Heart left ventricle (tissue), 13 donors: ENCODE measurements around the gene CDH20.

Experiments
- CTCF ChIP-seq, 12 donors: fragments of 200-600 bp; sonication (generic) in 4 of 12; IDR thresholded peaks; one replicate each; pipeline versions ENCODE4 v1.5.0 to v1.8.0; 2018 to 2022; ENCODE audit warnings: antibody characterized with exemption in 12 of 12, mild to moderate bottlenecking in 5 of 12
- POLR2A ChIP-seq, 2 donors: fragments of 450-650 bp; IDR thresholded peaks; one replicate each; pipeline ENCODE4 v1.6.1; 2017; ENCODE audit warnings: antibody characterized with exemption in 2 of 2, mild to moderate bottlenecking in 2 of 2, moderate library complexity in 2 of 2
- donor health status: ischemic (EF 13 %, LVEDD 7.1; RV severe dilation, severe dysfunction).
- donor health status: DM: no; HTN: yes; CAD: no.
- donor health status: DM: no; HTN: no; CAD: no.
- donor health status: ischemic (EF 25% LVEDD 6.9; RV normal size, moderate dysfunction).
- donor health status: ischemic (EF 25% LVEDD 5.7; RV mildly dilated, moderate dysfunction).
- donor health status: ischemic (EF 35%, LVEDD 5.7; RV mildly dilated, moderate dysfunction).
- donor health status: nonischemic (EF 11% LVEDD 7.7; RV severe dilation, severe dysfunction).
- donor health status: DM: yes; HTN: yes; CAD: no.
- donor health status: PGD.
- donor health status: ischemic (EF 29% LVEDD 5.4; RV normal size, mild dysfunction).
- donor health status: nonischemic (EF 23%, LVEDD 6.1; RV moderate dilation, normal function).

- no peak for TF ChIP-seq CTCF (IDR thresholded peaks at IDR 0.05)
- no peak for TF ChIP-seq POLR2A (IDR thresholded peaks at IDR 0.05)
Measured at GRCh38 chr18:61336766-61337165, 3.5 kb downstream of the CDH20 start.
